22Rv1 (cell line): ENCODE results near the gene TSPAN18.

Source experiments
- H3K27ac ChIP-seq: fragments of 450-650 bp; 2 replicates; pipeline ENCODE4 v1.5.1; 2017
- ZFX ChIP-seq: fragments of 450-650 bp; IDR thresholded peaks from 2 replicates; pipeline ENCODE4 v1.6.1; 2017; ENCODE audit warnings: antibody characterized with exemption, borderline replicate concordance
- TF ChIP-seq, protein P1 (sequence below): fragments of 450-650 bp; IDR thresholded peaks from 2 replicates; pipeline ENCODE4 v1.5.1; 2017; ENCODE audit warnings: mild to moderate bottlenecking

TSPAN18 gene

DNA sequence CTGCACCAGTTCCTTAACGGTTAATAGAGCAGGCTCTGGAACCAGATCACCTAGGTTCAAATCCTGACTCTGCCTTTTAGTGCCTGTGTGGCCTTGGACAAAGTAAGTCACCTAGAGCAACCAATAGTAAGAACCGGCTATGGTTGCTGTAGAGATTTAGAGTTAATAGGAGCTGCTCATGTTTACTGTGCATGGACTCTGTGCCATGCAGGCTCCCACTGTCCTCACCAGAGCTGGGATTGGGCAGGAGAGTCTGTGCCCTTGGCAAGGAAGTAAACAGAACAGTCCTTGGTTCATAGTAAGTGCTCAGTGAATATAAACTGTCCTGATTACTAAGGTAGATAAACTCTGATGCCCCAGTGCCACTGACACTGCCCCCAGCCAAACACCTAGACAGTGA lies 225.3 kb downstream of the TSPAN18 start:
- H3K27ac ChIP-seq: peak overlapping the region; percentile 68
- no peak for TF ChIP-seq ZFX
- TF ChIP-seq, protein P1, sequence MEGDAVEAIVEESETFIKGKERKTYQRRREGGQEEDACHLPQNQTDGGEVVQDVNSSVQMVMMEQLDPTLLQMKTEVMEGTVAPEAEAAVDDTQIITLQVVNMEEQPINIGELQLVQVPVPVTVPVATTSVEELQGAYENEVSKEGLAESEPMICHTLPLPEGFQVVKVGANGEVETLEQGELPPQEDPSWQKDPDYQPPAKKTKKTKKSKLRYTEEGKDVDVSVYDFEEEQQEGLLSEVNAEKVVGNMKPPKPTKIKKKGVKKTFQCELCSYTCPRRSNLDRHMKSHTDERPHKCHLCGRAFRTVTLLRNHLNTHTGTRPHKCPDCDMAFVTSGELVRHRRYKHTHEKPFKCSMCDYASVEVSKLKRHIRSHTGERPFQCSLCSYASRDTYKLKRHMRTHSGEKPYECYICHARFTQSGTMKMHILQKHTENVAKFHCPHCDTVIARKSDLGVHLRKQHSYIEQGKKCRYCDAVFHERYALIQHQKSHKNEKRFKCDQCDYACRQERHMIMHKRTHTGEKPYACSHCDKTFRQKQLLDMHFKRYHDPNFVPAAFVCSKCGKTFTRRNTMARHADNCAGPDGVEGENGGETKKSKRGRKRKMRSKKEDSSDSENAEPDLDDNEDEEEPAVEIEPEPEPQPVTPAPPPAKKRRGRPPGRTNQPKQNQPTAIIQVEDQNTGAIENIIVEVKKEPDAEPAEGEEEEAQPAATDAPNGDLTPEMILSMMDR: no peak

DNA sequence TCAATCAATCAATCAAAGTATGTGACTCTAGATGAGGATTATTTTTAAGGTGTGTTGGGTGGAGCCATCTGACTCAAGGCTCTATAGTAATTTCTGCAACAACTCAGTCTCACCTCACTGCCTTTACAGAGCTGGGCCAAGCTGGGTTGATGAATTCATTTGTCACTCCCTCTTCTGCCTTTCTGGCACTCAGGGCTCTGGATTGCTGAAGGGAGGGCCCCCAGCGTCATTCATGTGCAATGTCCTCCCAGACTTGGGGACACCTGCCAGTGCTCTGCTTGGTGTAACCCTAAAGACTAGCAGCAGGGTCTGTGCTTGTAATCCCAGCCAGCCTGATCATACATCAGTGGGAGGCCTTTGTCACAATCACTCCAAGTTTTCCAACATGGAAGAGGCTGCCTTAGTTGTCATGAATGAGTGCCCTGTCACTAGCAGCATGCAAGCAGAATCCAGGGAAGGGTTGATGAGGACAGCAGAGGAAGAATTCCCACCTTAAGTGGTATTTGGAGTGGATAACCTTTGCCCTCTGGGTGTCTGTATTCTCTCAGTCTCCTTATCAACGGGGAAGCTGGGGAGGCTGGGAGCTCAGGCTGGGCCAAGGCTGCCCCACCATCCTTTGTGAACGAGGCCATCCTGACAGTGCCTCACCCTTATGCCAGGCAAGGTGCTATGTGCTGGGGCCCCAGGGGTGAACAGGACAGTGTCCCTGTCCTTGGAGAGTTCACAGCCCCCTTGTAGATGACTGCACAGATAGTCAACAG lies 225.9 kb downstream of the TSPAN18 start:
- TF ChIP-seq ZFX: no peak
- TF ChIP-seq, protein P1: no peak
- peak overlapping the region; percentile 68 for H3K27ac ChIP-seq

DNA sequence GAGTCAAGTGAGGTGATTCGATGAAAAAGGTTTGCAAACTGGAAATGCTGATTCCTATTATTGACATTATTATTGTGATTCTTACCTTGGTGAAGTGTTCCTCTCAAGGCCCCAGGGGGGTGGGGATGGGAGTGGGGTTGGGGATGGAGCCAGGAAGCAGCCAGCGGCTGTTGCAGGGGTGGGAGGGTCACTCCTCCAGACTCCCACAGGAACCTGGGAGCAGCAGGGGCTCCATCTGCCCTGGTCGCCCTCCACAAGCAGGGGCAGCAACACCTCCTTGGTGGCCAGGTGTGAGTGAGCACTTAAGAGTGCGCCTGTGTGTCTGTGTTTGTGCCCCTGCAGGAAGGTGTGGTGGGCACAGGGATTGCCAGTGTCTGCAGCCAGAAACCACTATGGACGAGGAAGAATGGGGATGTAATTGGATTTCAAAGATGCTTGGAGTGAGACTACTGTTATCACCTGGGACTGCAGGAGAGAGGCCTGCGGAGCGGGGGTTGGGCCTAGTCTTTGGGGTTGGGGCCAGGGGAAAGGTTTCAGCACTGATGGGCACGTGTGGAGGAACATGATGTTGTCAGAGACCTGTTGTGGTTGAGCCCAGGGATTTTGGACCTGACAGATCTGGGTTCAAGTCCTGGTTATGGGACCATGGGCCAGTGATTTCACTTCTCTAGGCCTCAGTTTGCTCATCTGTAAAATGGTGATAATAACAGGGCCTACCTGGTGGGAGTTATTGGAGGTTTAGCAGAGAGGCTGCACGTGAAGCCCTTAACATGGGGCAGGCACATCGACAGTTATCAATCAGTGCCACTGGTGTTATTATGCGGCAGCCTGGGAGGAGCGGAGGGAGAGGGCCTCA lies 227.5 kb downstream of the TSPAN18 start:
- H3K27ac ChIP-seq: no peak overlapping the region
- no peak for TF ChIP-seq ZFX
- TF ChIP-seq, protein P1: no peak

DNA sequence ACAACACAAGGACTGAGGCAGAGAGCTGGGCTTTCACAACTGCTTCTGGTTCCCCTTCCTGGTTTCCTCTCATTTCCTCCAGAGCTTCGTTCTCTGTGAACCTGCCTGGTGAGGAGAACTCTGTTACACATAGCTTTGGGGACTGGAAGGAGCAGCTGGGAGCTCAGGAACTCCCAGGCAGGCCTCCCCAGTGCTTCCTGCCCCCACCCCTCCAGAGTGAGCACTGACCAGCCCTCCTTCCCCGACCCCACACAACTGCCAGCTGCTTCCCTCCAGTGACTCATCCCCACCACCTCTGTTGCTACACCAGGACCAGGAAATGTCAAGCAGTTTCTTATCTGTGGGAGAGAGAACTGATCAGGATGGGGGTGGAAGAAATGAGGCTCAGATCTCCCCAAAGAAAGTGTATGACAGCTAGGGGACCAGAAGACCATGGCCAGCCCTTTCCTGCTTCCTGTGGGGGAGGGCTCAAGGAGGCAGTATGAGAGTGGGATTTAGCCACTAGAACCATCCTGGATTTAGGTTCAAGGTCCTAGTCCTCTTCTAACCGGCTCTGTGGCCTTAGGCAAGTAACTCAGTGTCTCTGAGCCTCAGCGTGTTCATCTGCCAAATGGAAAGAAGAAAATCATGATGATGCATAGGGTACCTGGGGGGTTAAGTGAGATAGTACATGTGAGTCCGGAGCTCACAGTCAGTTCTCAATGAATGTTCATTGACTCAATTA lies 228.4 kb downstream of the TSPAN18 start:
- no peak overlapping the region for H3K27ac ChIP-seq
- no peak for TF ChIP-seq ZFX
- TF ChIP-seq, protein P1: no peak

DNA sequence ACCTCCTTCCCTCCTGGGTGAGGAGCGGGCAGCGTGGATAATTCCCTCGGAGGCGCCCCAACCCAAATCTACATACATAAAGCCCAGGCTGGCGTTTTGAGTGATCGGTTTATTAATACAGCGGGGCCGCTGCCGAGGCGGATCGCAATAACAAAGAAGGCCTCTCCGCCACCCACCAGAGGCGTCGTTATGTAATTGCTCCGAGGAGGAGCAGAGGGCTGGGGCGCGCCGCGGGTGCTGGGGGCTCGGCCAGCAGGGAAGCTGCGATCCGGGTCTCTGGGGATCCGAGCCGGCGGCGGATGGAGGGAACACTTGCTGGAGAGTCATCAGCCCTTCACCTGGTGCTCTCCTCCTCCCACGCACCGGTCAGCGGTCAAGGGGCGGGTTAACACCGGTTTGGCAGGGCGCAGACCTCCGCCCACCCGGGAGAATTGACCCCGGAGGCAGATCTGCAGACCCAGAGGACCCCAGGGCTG lies 230.3 kb downstream of the TSPAN18 start:
- TF ChIP-seq ZFX: no peak
- TF ChIP-seq, protein P1: no peak
- H3K27ac ChIP-seq: no peak overlapping the region

DNA sequence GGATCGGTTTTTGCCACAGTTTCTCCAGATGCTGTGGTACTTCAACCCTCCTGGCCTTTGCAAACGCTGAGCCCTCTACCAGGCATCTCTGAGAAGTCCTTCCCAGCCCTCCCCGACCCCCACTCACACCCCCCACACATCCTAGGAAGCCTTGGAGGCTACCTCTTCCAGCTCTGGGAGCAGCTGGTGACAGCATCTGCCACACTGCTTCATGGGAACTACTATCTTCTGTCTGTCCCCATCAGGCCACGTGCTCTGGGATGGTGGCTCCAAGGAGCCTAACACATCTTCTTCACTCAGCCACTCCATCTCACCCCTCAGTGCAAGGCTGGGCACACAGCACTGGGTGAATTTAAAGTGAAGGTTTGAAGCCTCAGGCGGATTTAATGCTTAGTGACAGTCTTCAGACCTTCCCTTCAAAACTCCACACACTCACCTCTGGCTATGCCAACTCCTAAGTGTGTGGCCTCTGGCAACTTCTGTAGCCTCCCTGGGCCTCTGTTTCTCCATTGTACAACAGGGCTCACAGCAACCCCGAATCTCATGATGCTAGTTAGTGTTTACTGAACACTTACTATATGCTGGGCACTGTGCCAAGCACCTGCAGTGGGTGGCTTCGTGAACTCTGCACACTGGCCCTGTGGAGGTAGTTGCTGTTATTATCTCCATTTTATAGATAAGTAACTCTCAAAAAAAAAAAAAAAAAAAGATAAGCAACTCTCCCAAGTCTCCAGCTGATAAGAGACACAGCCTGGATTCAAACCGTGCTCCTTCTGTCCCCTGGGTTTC lies 231.2 kb downstream of the TSPAN18 start:
- TF ChIP-seq, protein P1: no peak
- TF ChIP-seq ZFX: no peak
- no peak overlapping the region for H3K27ac ChIP-seq
